Ovary (tissue), 3 donors: ENCODE data around the gene KDELR3.

Source experiments
- CTCF ChIP-seq, 3 donors: fragments of 450-650 bp in 2 of 3; fragments of 200-600 bp in 1 of 3; IDR thresholded peaks; one replicate each; pipeline versions ENCODE4 v1.5.1 to v1.8.0; 2016 to 2022; ENCODE audit warnings: antibody characterized with exemption in 3 of 3, mild to moderate bottlenecking in 1 of 3
- POLR2A ChIP-seq: fragments of 450-650 bp; IDR thresholded peaks from one replicate; pipeline ENCODE4 v1.6.1; 2017; ENCODE audit warnings: antibody characterized with exemption, mild to moderate bottlenecking, moderate library complexity
- donor health status: DM: no; HTN: no; CAD: no.

DNA sequence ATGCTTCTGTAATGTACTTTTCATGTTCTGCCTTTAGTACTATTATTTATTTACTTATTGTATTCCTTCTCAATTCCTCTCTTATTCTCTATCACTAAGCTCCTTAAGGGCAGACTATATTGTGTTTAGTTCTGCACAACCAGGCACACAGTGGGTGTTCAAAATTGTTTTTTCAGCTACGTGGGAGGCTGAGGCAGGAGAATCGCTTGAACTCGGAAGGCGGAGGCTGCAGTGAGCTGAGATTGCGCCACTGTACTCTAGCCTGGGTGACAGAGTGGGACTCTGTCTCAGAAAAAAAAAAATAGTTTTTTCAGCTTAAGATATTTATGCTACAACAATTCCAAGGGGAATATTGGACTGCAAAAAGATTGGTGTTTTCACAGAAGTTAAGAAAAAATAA, 55.6 kb downstream of the KDELR3 start:
- TF ChIP-seq CTCF (IDR thresholded peaks at IDR 0.05) (no peak), POLR2A (no peak)
